Measurements from ENCODE around the gene BCL2L11. TPM values are rescaled to one million over a fixed set of nuclear protein-coding genes. Genes with fewer than 3 reads are reported as not detected.

The BCL2L11 gene
- polyA plus RNA-seq, 6 donors from 2014 or later = 17.2 to 29.7 (median 20.2) TPM

DNA sequence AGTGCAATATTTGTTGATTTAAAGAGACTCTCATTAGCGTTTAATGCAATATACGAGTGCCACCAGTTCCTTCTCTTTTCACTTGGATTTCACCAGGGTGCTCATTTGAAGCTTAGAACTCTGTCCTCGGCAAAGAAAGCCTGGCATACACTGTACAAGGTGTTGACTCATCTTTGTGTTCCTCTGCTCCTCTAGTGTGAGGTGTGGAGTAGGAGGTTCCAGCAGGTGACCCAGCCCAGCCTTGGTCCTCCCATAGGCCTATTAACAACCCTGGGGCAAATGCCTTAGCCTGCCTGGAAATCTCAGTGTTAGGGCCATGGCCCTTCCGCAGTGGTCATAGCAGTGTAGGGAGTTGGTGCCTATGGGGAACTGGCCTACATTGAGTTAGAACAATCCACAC is 20.1 kb downstream of the BCL2L11 start:
- H3K4me1 Mint-ChIP-seq = peaks cover 7 to 16% (median 11%) of the 10 kb centered on the region in 3 donors
- peaks cover 0 to 28% of the 10 kb centered on the region in 2 donors for H3K36me3 Mint-ChIP-seq
- no peak for DNase-seq
- ATAC-seq (ENCODE audit: low read depth in 2 of 2) = no peak
- H3K4me3 Mint-ChIP-seq = no peak overlapping the region
- no peaks in the 10 kb centered on the region for H3K9me3 Mint-ChIP-seq
- no peaks in the 10 kb centered on the region for H3K27me3 Mint-ChIP-seq
- no peak overlapping the region for H3K27ac Mint-ChIP-seq

DNA sequence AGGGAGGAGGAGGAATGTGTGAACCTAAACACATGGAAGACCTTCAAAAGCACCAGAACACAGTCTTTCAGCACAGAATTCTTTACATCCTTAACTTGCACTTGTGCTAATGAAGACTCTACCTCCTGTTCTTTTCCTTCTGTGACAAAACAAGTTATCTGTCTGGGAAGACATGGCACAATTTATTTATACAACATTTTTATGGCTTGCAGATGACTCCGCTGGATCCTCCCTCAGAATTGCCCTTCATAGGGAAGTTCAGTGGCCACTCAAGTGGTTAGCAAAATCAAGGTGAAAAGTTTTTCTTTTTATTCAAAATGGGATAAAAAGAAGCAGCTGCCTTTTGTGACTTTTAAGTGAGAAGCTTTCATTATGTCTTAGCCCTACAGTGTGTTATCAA is 21.4 kb downstream of the BCL2L11 start:
- Mint-ChIP-seq H3K27me3 (no peaks in the 10 kb centered on the region), H3K9me3 (no peaks in the 10 kb centered on the region), H3K27ac (no peak overlapping the region), H3K4me3 (no peak overlapping the region), H3K36me3 (peaks cover 0 to 22% of the 10 kb centered on the region in 2 donors), H3K4me1 (peaks cover 4 to 7% (median 4%) of the 10 kb centered on the region in 3 donors)
- no peak for ATAC-seq (ENCODE audit: low read depth in 2 of 2)
- DNase-seq = no peak

DNA sequence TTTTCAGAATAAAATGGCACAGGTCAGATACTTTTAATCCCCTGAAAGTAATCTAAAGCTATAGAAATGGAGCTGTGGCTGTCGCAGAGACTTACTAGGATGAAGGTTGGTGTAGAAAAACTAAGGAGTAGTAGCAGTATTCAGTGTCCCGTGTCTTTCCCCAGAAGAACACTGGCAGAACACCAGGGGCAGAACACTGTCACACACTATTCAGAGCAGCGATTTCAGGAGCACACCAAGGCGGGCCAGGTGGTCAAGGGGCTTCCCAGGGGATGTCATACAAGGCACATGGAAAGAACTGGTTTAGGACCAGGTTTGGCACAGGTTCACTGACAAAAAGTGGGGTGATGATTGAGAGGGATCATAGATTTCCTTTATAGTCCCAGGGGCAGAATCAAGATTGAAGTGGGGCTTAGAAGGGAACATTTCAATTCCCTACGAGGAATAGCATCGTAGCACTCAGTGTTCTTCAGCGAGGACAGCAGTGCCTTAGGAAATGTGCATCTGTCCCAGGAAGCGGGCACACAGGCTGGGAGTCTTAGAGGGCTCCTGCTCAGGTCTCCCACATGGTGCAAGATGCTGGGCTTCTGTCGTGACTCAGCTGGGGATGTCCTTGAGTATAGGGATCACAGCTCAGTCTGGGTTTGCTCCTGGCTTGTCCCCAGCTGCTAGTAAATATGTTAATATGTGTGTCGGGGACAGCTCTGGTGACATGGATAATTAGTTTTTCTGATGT is 22.6 kb downstream of the BCL2L11 start:
- peaks cover 4 to 16% (median 6%) of the 10 kb centered on the region in 3 donors for H3K4me1 Mint-ChIP-seq
- ATAC-seq (ENCODE audit: low read depth in 2 of 2) = no peak
- no peaks in the 10 kb centered on the region for H3K27me3 Mint-ChIP-seq
- peak overlapping the region in 2 of 6 donors; percentile 72 to 89 for H3K27ac Mint-ChIP-seq
- no peak for DNase-seq
- H3K4me3 Mint-ChIP-seq = no peak overlapping the region
- peaks cover 0 to 19% of the 10 kb centered on the region in 2 donors for H3K36me3 Mint-ChIP-seq
- H3K9me3 Mint-ChIP-seq = no peaks in the 10 kb centered on the region

DNA sequence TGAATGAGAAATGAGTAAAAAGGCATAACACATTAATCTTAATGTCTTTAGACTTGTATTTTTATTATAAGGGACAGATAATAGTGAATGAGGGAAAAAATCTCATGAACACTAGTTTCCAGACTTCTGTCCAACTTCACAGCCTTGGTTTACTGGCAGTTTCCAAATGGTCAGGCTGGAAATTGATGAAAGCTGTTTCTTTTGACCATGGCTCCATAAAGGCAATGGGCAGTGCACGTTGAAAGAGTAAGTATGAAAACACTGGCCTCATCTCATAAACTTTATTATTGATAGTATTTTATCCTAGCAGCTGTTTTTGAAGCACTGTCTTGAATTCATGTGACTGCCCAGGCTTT is 23.1 kb downstream of the BCL2L11 start:
- Mint-ChIP-seq H3K9me3 (no peaks in the 10 kb centered on the region), H3K4me1 (peaks cover 7 to 21% (median 10%) of the 10 kb centered on the region in 3 donors), H3K27ac (no peak overlapping the region), H3K36me3 (peaks cover 0 to 19% of the 10 kb centered on the region in 2 donors), H3K27me3 (no peaks in the 10 kb centered on the region), H3K4me3 (no peak overlapping the region)
- DNase-seq (no peak), ATAC-seq (ENCODE audit: low read depth in 2 of 2) (no peak)

DNA sequence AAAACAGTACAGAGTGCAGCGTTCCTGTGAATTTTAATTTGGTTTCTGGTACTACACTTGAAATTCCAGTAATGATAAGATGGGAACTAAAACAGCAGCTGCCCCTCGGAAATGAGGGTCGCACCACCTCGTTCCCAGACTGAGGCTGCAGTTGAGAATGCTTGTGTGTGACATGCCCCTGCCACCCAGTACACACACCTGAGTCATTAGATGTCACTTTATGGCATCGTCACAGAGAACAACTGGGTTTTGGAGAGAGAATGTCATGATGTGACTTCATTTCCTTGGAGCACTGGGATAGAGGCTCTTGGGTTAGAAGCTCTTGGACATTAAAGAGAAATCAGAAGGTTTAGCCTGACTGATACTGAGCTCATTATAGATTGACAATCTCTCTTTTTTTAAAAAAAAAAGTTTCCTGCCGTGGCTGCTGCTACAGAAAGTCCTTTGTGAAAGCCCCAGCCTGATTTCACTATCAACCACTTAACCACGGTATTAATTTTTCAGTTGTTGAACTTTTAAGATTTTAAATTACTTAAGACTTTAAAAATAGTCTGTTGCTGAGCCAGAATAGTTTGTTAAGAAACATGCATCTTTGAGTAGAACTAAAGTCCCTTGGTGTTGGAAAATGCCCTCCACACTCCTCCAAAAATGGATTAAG is 24.5 kb downstream of the BCL2L11 start:
- DNase-seq (no peak), ATAC-seq (ENCODE audit: low read depth in 2 of 2) (no peak)
- Mint-ChIP-seq H3K36me3 (peaks cover 0 to 24% of the 10 kb centered on the region in 2 donors), H3K4me1 (peaks cover 11 to 24% (median 17%) of the 10 kb centered on the region in 3 donors), H3K4me3 (no peak overlapping the region), H3K9me3 (no peaks in the 10 kb centered on the region), H3K27me3 (no peaks in the 10 kb centered on the region), H3K27ac (no peak overlapping the region)

DNA sequence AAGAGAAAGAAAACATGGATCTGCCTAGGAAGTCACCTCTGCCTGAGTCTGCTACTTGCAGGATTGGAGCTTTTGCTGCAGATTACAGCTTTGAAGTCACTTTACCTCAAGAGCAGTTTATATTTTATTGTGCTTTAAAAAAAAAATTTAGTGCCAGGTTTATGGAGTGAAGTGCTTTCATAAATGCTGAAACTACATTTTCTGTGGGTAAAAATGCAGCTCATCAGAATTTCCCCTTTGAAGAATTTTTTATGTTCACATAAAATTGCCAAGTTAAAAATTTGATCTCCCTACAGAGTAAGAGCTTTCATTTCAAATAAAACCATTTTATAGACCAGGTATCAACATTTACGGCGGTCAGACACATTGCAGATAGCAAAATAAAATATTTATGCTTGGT is 25.2 kb downstream of the BCL2L11 start:
- Mint-ChIP-seq H3K9me3 (no peaks in the 10 kb centered on the region), H3K27me3 (no peaks in the 10 kb centered on the region), H3K27ac (no peak overlapping the region), H3K4me1 (peaks cover 8 to 24% (median 17%) of the 10 kb centered on the region in 3 donors), H3K36me3 (peaks cover 0 to 22% of the 10 kb centered on the region in 2 donors), H3K4me3 (no peak overlapping the region)
- no peak for ATAC-seq (ENCODE audit: low read depth in 2 of 2)
- no peak for DNase-seq

DNA sequence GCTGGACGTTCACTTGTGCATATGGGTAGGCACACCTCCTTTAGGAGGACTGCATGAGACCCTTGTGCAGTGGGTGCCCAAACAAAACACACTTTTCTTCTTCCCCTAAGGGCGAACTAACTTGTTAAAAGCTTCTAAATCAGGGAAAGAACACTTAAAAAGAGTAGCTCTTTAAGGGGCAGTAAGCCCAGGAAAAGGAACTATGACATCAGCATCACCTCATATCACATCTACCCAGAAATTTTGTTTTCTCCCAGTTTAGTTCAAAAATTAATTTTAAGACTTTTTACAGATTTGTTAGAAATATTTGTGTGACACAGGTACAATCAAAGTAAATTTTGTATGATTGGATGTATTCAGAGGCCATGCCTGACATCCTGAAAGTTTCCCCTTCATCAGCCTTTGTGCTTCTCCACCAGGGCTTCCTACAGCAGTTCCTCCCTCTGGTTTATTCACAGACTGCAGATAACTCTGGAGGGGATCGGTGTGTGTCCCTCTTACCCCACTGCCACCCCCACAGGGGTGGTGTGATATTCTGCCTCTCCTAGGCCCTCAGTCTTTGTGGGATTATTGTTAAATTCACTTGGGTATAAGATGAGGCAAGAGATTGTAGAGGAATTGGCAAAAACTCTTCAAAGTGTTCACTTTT is 27.6 kb downstream of the BCL2L11 start:
- no peak for DNase-seq
- peak overlapping the region in 3 of 6 donors; percentile 4 to 84 (median 82) for H3K27ac Mint-ChIP-seq
- peaks cover 12 to 37% of the 10 kb centered on the region in 2 donors for H3K36me3 Mint-ChIP-seq
- no peak for ATAC-seq (ENCODE audit: low read depth in 2 of 2)
- peaks cover 8 to 24% (median 24%) of the 10 kb centered on the region in 3 donors for H3K4me1 Mint-ChIP-seq
- no peaks in the 10 kb centered on the region for H3K27me3 Mint-ChIP-seq
- no peak overlapping the region for H3K4me3 Mint-ChIP-seq
- H3K9me3 Mint-ChIP-seq = no peaks in the 10 kb centered on the region

DNA sequence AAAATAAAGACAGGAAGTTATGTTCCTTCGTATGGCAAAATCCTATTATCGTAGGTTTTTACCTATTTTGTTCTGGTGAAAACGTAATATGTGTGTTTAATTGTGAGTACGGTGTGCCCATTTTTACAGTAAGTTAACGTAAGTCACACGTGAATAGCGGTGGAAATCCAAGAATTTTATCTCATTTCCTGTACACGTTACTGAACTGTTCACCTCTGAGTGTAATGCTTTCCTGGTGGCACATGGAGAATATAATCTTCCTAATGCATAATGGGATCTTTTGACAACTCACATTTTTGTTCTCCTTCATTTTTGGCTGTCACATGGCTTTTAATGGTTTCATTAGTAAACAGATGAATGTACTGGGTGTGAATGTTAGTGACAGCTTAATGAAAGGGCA is 28.2 kb downstream of the BCL2L11 start:
- peak overlapping the region in 1 of 6 donors; percentile 4 for H3K27ac Mint-ChIP-seq
- no peaks in the 10 kb centered on the region for H3K9me3 Mint-ChIP-seq
- peaks cover 8 to 24% (median 24%) of the 10 kb centered on the region in 3 donors for H3K4me1 Mint-ChIP-seq
- ATAC-seq (ENCODE audit: low read depth in 2 of 2) (no peak), DNase-seq (no peak)
- H3K27me3 Mint-ChIP-seq = no peaks in the 10 kb centered on the region
- peaks cover 12 to 41% of the 10 kb centered on the region in 2 donors for H3K36me3 Mint-ChIP-seq
- H3K4me3 Mint-ChIP-seq = no peak overlapping the region

DNA sequence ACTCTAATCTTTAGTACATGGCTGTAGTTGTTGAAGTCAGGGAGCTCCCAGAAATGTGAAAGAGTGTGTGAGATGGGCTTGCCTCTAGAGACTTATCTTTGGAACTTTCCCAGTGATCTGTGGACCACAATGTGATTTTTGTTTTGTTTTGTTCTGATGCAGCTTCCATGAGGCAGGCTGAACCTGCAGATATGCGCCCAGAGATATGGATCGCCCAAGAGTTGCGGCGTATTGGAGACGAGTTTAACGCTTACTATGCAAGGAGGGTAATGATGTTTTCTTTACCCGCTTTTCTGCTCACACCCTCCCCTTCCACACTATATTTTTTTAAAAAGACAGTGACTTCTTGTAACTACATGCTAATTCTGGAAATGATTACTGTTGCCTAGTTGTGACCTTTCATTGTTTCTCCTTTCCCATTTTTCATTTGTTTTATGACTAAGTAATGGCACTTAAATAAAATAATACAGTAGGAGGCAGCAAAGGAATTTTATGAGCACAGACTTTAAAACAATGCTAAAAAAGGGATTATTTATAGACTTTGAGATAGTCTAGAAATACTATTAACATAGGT is 29.3 kb downstream of the BCL2L11 start:
- peaks cover 12 to 37% of the 10 kb centered on the region in 2 donors for H3K36me3 Mint-ChIP-seq
- H3K27me3 Mint-ChIP-seq = no peaks in the 10 kb centered on the region
- DNase-seq = no peak
- H3K4me3 Mint-ChIP-seq = no peak overlapping the region
- no peaks in the 10 kb centered on the region for H3K9me3 Mint-ChIP-seq
- ATAC-seq (ENCODE audit: low read depth in 2 of 2) = no peak
- H3K27ac Mint-ChIP-seq = peak overlapping the region in 4 of 6 donors; percentile 34 to 69 (median 54)
- peaks cover 8 to 28% (median 25%) of the 10 kb centered on the region in 3 donors for H3K4me1 Mint-ChIP-seq

DNA sequence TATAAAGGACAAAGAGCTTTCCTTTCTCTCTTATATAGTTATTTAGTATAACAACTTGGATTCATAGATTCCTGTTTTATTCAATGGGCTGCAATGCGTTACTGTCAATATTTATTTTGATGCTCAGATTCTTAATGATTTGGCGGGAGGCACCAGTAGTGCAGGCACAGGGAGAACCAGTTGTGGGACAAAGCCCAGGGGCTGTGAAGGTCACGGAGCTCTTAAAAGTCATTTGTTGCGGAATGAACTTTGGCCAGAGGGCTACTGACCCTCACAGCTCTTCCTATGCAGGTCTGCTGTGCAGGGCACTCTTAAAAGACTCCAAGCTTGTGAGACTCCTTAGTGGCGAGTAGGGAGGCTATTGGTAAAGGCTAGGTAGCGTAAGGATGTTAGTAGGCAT is 34.0 kb downstream of the BCL2L11 start:
- H3K4me3 Mint-ChIP-seq = no peak overlapping the region

DNA sequence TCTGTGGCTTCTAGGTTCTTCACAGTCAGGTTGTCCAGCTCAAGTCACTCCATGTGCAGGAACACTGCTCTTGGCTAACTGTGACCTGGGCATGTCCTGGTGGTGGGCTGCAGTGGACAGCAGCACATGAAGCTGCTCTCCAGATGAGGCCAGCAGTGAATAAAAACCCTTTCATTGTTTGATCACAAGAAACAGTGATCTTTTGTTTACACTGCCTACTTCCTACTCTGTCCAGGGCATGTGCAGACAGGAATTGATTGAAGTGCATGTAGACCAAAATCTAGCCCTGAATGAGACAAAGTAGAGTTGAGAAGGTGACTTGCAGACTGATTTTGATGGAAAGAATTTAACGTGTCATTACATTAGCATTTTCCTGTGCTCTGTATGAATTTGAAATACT is 34.9 kb downstream of the BCL2L11 start:
- no peaks in the 10 kb centered on the region for H3K9me3 Mint-ChIP-seq
- no peaks in the 10 kb centered on the region for H3K27me3 Mint-ChIP-seq
- H3K4me1 Mint-ChIP-seq = peaks cover 41 to 63% (median 50%) of the 10 kb centered on the region in 3 donors
- no peak overlapping the region for H3K4me3 Mint-ChIP-seq
- ATAC-seq (ENCODE audit: low read depth in 2 of 2) = no peak
- H3K27ac Mint-ChIP-seq = peak overlapping the region in 5 of 6 donors; percentile 69 to 89 (median 83)
- H3K36me3 Mint-ChIP-seq = peaks cover 19 to 21% of the 10 kb centered on the region in 2 donors
- DNase-seq = no peak

More for the DNA sequence above, 34.0 kb downstream of the BCL2L11 start:
- no peaks in the 10 kb centered on the region for H3K27me3 Mint-ChIP-seq
- H3K4me1 Mint-ChIP-seq = peaks cover 34 to 54% (median 43%) of the 10 kb centered on the region in 3 donors
- no peaks in the 10 kb centered on the region for H3K9me3 Mint-ChIP-seq
- H3K27ac Mint-ChIP-seq = peak overlapping the region in 2 of 6 donors; percentile 11 to 89
- ATAC-seq (ENCODE audit: low read depth in 2 of 2) = no peak
- no peak for DNase-seq
- H3K36me3 Mint-ChIP-seq = peaks cover 12 to 30% of the 10 kb centered on the region in 2 donors

DNA sequence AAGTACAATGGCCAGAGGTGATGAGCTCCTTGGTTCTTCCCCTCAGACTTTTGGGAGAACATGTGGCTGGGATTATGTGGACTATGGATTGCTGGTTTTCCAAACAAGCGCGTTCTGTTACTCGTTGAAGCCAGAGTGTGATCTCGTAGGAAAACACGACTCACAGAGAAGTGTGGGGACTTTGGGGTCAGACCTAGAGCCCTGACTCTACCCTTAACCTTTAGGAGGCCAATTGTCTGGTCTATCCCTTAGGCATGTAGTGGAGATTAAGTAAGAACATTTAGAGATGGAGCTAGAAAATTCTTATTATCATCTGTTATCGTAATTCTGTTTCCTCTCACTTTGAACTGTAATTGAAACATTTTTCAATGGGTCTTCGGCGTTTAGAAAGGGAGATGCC is 35.8 kb downstream of the BCL2L11 start:
- H3K9me3 Mint-ChIP-seq = no peaks in the 10 kb centered on the region
- no peaks in the 10 kb centered on the region for H3K27me3 Mint-ChIP-seq
- peak overlapping the region; percentile 83 to 97 (median 91) for H3K27ac Mint-ChIP-seq
- DNase-seq (no peak), ATAC-seq (ENCODE audit: low read depth in 2 of 2) (no peak)
- H3K36me3 Mint-ChIP-seq = peaks cover 15 to 17% of the 10 kb centered on the region in 2 donors
- peaks cover 44 to 69% (median 51%) of the 10 kb centered on the region in 3 donors for H3K4me1 Mint-ChIP-seq
- peak overlapping the region in 5 of 8 donors; percentile 42 to 79 (median 63) for H3K4me3 Mint-ChIP-seq

DNA sequence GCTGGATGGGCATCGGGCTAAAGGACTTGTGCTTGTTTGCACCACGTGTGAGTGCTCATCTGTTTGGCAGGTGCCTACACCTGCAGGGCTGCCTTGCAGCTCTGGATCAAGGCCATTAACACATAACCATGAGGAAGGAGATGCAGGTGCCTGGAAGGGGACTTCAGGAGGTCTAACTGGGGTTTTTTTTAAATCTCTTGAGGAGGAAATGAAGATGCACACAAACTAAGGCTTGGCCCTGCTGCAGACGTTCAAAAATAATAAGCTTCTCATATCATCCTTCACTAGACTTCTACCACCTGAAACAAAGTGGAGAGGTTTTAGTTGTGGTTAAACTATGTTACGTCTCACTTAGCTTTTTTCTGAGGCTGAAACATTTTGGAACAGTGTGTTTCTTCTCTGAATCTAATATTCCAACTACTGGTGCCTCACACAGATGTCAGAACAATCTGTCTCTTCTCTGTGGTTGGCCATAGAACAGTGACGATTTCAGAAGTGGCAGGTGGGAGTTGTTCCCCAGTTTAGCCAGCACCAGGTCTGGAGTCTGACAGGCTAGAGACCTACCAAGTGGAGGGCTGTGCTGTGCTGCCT is 36.5 kb downstream of the BCL2L11 start:
- peak; percentile 68 to 70 for ATAC-seq (ENCODE audit: low read depth in 2 of 2)
- Mint-ChIP-seq H3K4me3 (peak overlapping the region; percentile 4 to 79 (median 45)), H3K27ac (peak overlapping the region; percentile 83 to 97 (median 91)), H3K27me3 (no peaks in the 10 kb centered on the region), H3K9me3 (no peaks in the 10 kb centered on the region), H3K36me3 (peaks cover 9 to 14% of the 10 kb centered on the region in 2 donors), H3K4me1 (peaks cover 44 to 68% (median 55%) of the 10 kb centered on the region in 3 donors)
- peak; percentile 65 for DNase-seq

All from naive B cell (primary cell).